Non-pigmented ciliary epithelial cell (primary cell): ENCODE data around the gene CCDC136.

ENCODE experiments used
- DNase-seq: peaks from one replicate; pipeline ENCODE4 v3.0.0-alpha.2; 2010; ENCODE audit warnings: low read depth

Gene CCDC136

DNA sequence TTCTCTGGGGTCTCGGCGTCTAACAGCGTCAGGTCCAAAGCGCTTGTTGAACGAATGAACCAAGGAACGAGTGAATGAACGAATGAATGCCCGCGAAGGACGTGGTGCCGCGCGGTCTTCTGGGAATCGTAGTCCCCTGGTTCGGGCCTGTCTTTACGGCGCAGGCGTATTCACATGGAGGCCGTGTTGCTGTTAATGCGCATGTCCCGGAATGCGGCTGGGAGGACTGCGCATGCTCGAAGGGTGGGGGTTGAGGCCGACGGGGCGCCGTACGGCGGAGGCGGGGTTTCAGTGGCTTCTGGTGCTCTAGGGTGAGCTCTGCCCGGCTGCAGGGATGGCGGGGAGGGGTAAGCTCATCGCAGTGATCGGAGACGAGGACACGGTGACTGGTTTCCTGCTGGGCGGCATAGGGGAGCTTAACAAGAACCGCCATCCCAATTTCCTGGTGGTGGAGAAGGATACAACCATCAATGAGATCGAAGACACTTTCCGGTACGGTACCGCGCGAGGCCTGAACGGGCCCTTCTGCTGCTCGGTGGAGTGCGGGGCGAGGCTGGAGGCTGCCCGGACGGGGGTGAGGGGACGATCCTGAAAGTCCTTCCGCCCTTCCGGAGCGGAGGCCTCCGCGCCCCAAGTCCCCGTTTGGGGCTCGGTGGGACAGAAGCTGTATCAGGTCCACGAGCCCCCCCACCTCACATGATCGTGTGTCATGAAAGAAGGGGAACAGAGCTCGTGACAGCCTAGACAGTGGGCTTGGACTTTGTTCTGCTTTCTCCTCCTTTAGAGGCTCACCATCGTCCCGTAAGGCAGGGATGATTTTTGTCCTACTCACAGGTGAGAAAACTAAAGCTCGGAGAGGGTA is 71.0 kb downstream of the CCDC136 start, which contains the start of gene ATP6V1F:
Gene ATP6V1F (plus strand): TSS at position 286 of the 862 bp plus-strand sequence. CDS start 49 bp downstream, at position 335.
- peak; percentile 81 for DNase-seq

- peak; percentile 35 for DNase-seq
These were observed 71.7 kb downstream of the CCDC136 start for GRCh38 chr7:128863433-128863989.

- no peak for DNase-seq
These were observed 73.5 kb downstream of the CCDC136 start for GRCh38 chr7:128865303-128865702.

DNA sequence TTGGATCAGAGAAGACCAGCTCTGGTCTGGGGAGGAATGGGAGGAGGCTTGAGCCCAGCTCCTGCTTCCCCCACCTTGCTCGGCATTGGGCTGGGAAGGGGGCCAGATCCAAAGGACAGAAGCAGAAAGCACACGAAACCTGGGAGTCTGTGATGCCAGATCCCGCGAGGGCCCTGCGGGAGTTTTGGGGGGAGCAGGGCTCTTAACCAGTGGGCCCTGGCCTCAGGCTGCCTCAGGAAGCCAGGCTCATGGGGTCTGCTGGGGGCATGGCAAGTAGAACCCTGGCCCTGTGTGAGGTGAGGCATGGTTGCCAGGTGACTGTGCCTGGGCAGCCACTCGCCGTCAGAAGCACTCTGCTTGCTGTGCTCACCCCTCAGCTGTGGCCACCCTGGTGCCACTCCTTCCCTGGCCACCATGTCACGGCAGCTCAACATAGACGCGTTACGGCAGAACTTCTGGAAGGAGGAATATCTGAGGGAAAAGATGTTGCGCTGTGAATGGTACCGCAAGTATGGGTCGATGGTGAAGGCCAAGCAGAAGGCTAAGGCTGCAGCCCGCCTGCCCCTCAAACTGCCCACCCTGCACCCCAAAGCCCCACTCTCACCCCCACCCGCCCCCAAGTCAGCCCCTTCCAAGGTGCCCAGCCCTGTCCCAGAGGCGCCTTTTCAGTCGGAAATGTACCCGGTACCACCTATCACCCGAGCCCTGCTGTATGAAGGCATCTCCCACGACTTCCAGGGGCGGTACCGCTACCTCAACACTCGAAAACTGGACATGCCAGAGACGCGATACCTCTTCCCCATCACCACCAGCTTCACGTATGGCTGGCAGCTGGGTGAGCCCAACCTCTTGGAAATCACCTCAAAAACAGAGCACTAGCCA is 74.5 kb downstream of the CCDC136 start:
- no peak for DNase-seq

DNA sequence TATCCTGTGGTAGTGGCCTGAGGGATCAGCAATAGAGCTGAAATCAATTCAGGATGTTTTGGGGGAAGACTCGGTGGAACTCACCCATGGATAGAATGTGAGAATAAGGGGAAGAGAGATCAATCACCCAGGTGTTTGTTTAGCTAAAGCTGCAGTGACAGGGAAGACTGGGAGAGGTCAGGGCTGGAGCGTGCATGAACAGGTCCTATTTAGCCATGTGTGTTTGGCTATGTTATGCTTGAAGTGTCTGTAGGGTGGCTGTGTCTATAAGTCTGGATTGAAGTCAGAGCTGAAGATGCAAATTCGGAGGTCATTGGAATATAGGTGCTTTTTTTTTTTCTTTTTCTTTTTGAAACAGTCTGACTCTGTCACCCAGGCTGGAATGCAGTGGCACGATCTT is 75.5 kb downstream of the CCDC136 start:
- DNase-seq: no peak

- DNase-seq: no peak
These were observed 76.3 kb downstream of the CCDC136 start for GRCh38 chr7:128867842-128868623.

GRCh38 chr7:128868624-128869137 is 76.9 kb downstream of the CCDC136 start:
- no peak for DNase-seq

GRCh38 chr7:128869138-128869943 is 77.6 kb downstream of the CCDC136 start:
- no peak for DNase-seq

- DNase-seq: no peak
These were observed 78.1 kb downstream of the CCDC136 start for GRCh38 chr7:128869944-128870285.

GRCh38 chr7:128871050-128871449 is 79.3 kb downstream of the CCDC136 start:
- no peak for DNase-seq
